ENCODE data around the gene KPNA6. TPM values are rescaled to one million over a fixed set of nuclear protein-coding genes. Genes with fewer than 3 reads are reported as not detected.

The KPNA6 gene
- total and polyA plus RNA-seq, 8 donors: 30.6 to 73.2 (median 35.2) TPM

GRCh38 chr1:32195972-32196823 is 88.3 kb downstream of the KPNA6 start:
- Histone ChIP-seq H3K4me1 (peaks cover 7 to 16% of the 10 kb centered on the region in 2 donors), H3K27ac (no peak overlapping the region), H3K27me3 (no peaks in the 10 kb centered on the region), H3K36me3 (peaks cover 4 to 77% of the 10 kb centered on the region in 2 donors), H3K4me3 (no peak overlapping the region), H3K9me3 (no peaks in the 10 kb centered on the region)
- TF ChIP-seq CTCF (IDR thresholded peaks at IDR 0.05): no peak
- DNase-seq (no peak), ATAC-seq (no peak)
- intact Hi-C loops (cut with DNase I): no loop called here

- DNase-seq (peak in 1 of 4 donors; percentile 46), ATAC-seq (peak; percentile 70)
- Histone ChIP-seq H3K27me3 (no peaks in the 10 kb centered on the region), H3K4me1 (peaks cover 14 to 25% of the 10 kb centered on the region in 2 donors), H3K36me3 (peaks cover 4 to 68% of the 10 kb centered on the region in 2 donors), H3K27ac (no peak overlapping the region), H3K4me3 (no peak overlapping the region), H3K9me3 (no peaks in the 10 kb centered on the region)
- intact Hi-C loops (cut with DNase I): no loop called here
- no peak for TF ChIP-seq CTCF (IDR thresholded peaks at IDR 0.05)
Measured at GRCh38 chr1:32197074-32197473, 89.2 kb downstream of the KPNA6 start.

- intact Hi-C loops (cut with DNase I): no loop called here
- H3K4me3 ChIP-seq: no peak overlapping the region
- ATAC-seq: no peak
- H3K27ac ChIP-seq: no peak overlapping the region
- no peak for DNase-seq
- H3K9me3 ChIP-seq: no peaks in the 10 kb centered on the region
- no peak for TF ChIP-seq CTCF (IDR thresholded peaks at IDR 0.05)
- H3K27me3 ChIP-seq: no peaks in the 10 kb centered on the region
- H3K36me3 ChIP-seq: peaks cover 4 to 61% of the 10 kb centered on the region in 2 donors
- peaks cover 14 to 26% of the 10 kb centered on the region in 2 donors for H3K4me1 ChIP-seq
Measured at GRCh38 chr1:32197837-32198236, 90.0 kb downstream of the KPNA6 start.

- no peak overlapping the region for H3K4me3 ChIP-seq
- no peak overlapping the region for H3K27ac ChIP-seq
- H3K4me1 ChIP-seq: peaks cover 14 to 26% of the 10 kb centered on the region in 2 donors
- H3K27me3 ChIP-seq: no peaks in the 10 kb centered on the region
- TF ChIP-seq CTCF (IDR thresholded peaks at IDR 0.05): no peak
- DNase-seq (peak in 1 of 4 donors; percentile 2), ATAC-seq (no peak)
- intact Hi-C loops (cut with DNase I): no loop called here
- H3K36me3 ChIP-seq: peaks cover 4 to 55% of the 10 kb centered on the region in 2 donors
- no peaks in the 10 kb centered on the region for H3K9me3 ChIP-seq
Measured at GRCh38 chr1:32198237-32199042, 90.6 kb downstream of the KPNA6 start.

Data from left lung (tissue), 10 donors.